Suppressor macrophage (primary cell): ENCODE results near the gene PTGDS.
A peak's percentile ranks its signal among the peaks of the same experiment; 100 is the strongest.
"Not testable (repeated sequence)": the region's sequence is repeated elsewhere in the genome, so short reads cannot be mapped to it uniquely, and the experiment has no call there.

Experiments
- DNase-seq, 4 experiments: peaks; one replicate each; pipeline ENCODE4 v3.0.0-alpha.2; 2020 to 2022

Gene PTGDS

GRCh38 chr9:136991993-136992818, 14.9 kb downstream of the PTGDS start, which contains the start of gene PAXX:
Gene PAXX (plus strand): TSS chr9:136992422. CDS start chr9:136992444, 22 bp downstream.
- peak; percentile 94 to 98 (median 96) for DNase-seq

GRCh38 chr9:136992819-136993369, 15.6 kb downstream of the PTGDS start:
- no peak for DNase-seq

GRCh38 chr9:136994180-136994887, 17.0 kb downstream of the PTGDS start:
- no peak for DNase-seq

GRCh38 chr9:136994888-136995230, 17.6 kb downstream of the PTGDS start:
- no peak for DNase-seq

- DNase-seq, result no peak
These were observed 18.1 kb downstream of the PTGDS start for GRCh38 chr9:136995362-136995761.

GRCh38 chr9:136995772-136996311, 18.5 kb downstream of the PTGDS start:
- no peak for DNase-seq

GRCh38 chr9:136996361-136997292, 19.3 kb downstream of the PTGDS start, which contains the start of gene CLIC3:
Gene CLIC3 (minus strand): TSS chr9:136996568. CDS start chr9:136996543, 25 bp downstream.
- DNase-seq, result peak; percentile 18 to 62 (median 40)

GRCh38 chr9:136997371-136997770, 20.1 kb downstream of the PTGDS start:
- DNase-seq, result no peak

- DNase-seq, result no peak
These were observed 20.5 kb downstream of the PTGDS start for GRCh38 chr9:136997830-136998234.

GRCh38 chr9:137000177-137000930, 23.1 kb downstream of the PTGDS start:
- DNase-seq, result peak; percentile 52 to 81 (median 76)

- DNase-seq, result no peak
These were observed 24.7 kb downstream of the PTGDS start for GRCh38 chr9:137001857-137002645.

- DNase-seq, result no peak
These were observed 25.3 kb downstream of the PTGDS start for GRCh38 chr9:137002646-137003041.

- DNase-seq, result not testable (repeated sequence)
These were observed 27.0 kb downstream of the PTGDS start for GRCh38 chr9:137004285-137004684.

- no peak for DNase-seq
These were observed 29.1 kb downstream of the PTGDS start for GRCh38 chr9:137006116-137007003.

GRCh38 chr9:137007108-137007815, 30.0 kb downstream of the PTGDS start:
- DNase-seq, result no peak

GRCh38 chr9:137007816-137008270, 30.5 kb downstream of the PTGDS start:
- no peak for DNase-seq

- DNase-seq, result no peak
These were observed 31.0 kb downstream of the PTGDS start for GRCh38 chr9:137008312-137008711.

GRCh38 chr9:137009217-137009616, 31.9 kb downstream of the PTGDS start:
- no peak for DNase-seq
